Upper lobe of right lung (tissue), 1 donor: ENCODE results near the gene GARS1. TPM values are rescaled to one million over a fixed set of nuclear protein-coding genes. Genes with fewer than 3 reads are reported as not detected.
"Not testable (repeated sequence)": the region's sequence is repeated elsewhere in the genome, so short reads cannot be mapped to it uniquely, and the experiment has no call there.

Source experiments
- ATAC-seq: fragments of 200-7000 bp; cut with Tn5 transposase; one replicate; pipeline ENCODE4 v1.9.1; 2020; ENCODE audit warnings: mild to moderate bottlenecking, moderate library complexity
- DNase-seq: peaks from one replicate; pipeline ENCODE4 v3.0.0-alpha.2; 2020
- H3K27ac ChIP-seq: fragments of 200-600 bp; one replicate; pipeline ENCODE4 v1.8.0; 2022
- H3K27me3 ChIP-seq: fragments of 200-600 bp; one replicate; pipeline ENCODE4 v1.8.0; 2022; ENCODE audit warnings: mild to moderate bottlenecking
- H3K36me3 ChIP-seq: fragments of 200-600 bp; one replicate; pipeline ENCODE4 v1.8.0; 2022
- H3K4me1 ChIP-seq: fragments of 200-600 bp; one replicate; pipeline ENCODE4 v1.8.0; 2022
- H3K4me3 ChIP-seq: fragments of 200-600 bp; one replicate; pipeline ENCODE4 v1.8.0; 2022; ENCODE audit warnings: mild to moderate bottlenecking
- H3K9me3 ChIP-seq: fragments of 200-600 bp; one replicate; pipeline ENCODE4 v1.8.0; 2022
- CTCF ChIP-seq: fragments of 200-600 bp; IDR thresholded peaks from one replicate; pipeline ENCODE4 v1.8.0; 2022; ENCODE audit warnings: antibody characterized with exemption
- intact Hi-C: fragments of 100-400 bp; cut with DNase I; formaldehyde crosslinking; loops from one replicate; pipeline ENCODE4 v1.11.0; 2022
- total RNA-seq: library from RNA; stranded (reverse); fragmentation: NEBNext Ultra II Directional; extraction: Animal tissue kit (Norgen Biotek cat#: 25700); gene quantifications from one replicate; pipeline ENCODE4 v1.2.1, GENCODE V29; 2021
- donor health status: DM: no; HTN: yes; CAD: no; lungs with severe emphysema.

Gene GARS1
- total RNA-seq, 1 donor from 2014 or later, result 68.4 TPM

- ATAC-seq (no peak), DNase-seq (no peak)
- H3K27ac ChIP-seq, result no peak overlapping the region
- no peak for TF ChIP-seq CTCF
- intact Hi-C loops, result no loop called here
- H3K36me3 ChIP-seq, result peaks cover 45% of the 10 kb centered on the region
- H3K9me3 ChIP-seq, result no peaks in the 10 kb centered on the region
- no peaks in the 10 kb centered on the region for H3K4me1 ChIP-seq
- no peak overlapping the region for H3K4me3 ChIP-seq
- H3K27me3 ChIP-seq, result no peaks in the 10 kb centered on the region
These were observed 11.5 kb upstream of the GARS1 start for GRCh38 chr7:30583181-30583580.

- intact Hi-C loops, result no loop called here
- H3K4me3 ChIP-seq, result no peak overlapping the region
- TF ChIP-seq CTCF, result no peak
- no peak overlapping the region for H3K27ac ChIP-seq
- no peaks in the 10 kb centered on the region for H3K9me3 ChIP-seq
- H3K36me3 ChIP-seq, result peaks cover 36% of the 10 kb centered on the region
- DNase-seq, result no peak
- no peaks in the 10 kb centered on the region for H3K4me1 ChIP-seq
- H3K27me3 ChIP-seq, result no peaks in the 10 kb centered on the region
- no peak for ATAC-seq
These were observed 10.3 kb upstream of the GARS1 start for GRCh38 chr7:30584415-30584814.

GRCh38 chr7:30584965-30585364 lies 9.7 kb upstream of the GARS1 start:
- Histone ChIP-seq H3K9me3 (no peaks in the 10 kb centered on the region), H3K4me3 (no peak overlapping the region), H3K4me1 (no peaks in the 10 kb centered on the region), H3K27me3 (no peaks in the 10 kb centered on the region), H3K27ac (no peak overlapping the region), H3K36me3 (peaks cover 32% of the 10 kb centered on the region)
- DNase-seq (no peak), ATAC-seq (peak; percentile 33)
- no peak for TF ChIP-seq CTCF
- intact Hi-C loops, result no loop called here

- Histone ChIP-seq H3K27ac (no peak overlapping the region), H3K9me3 (no peaks in the 10 kb centered on the region), H3K4me1 (no peaks in the 10 kb centered on the region), H3K4me3 (no peak overlapping the region), H3K36me3 (peaks cover 32% of the 10 kb centered on the region), H3K27me3 (no peaks in the 10 kb centered on the region)
- intact Hi-C loops, result no loop called here
- DNase-seq (no peak), ATAC-seq (no peak)
- no peak for TF ChIP-seq CTCF
These were observed 9.0 kb upstream of the GARS1 start for GRCh38 chr7:30585675-30586074.

- peaks cover 25% of the 10 kb centered on the region for H3K36me3 ChIP-seq
- H3K4me3 ChIP-seq, H3K4me1 ChIP-seq, H3K27me3 ChIP-seq, ATAC-seq, intact Hi-C loops, DNase-seq, H3K9me3 ChIP-seq, H3K27ac ChIP-seq: not testable (repeated sequence)
These were observed 7.1 kb upstream of the GARS1 start for GRCh38 chr7:30587547-30587946.

GRCh38 chr7:30589111-30589510 lies 5.6 kb upstream of the GARS1 start:
- no peak for ATAC-seq
- TF ChIP-seq CTCF, result no peak
- no peaks in the 10 kb centered on the region for H3K27me3 ChIP-seq
- peaks cover 9% of the 10 kb centered on the region for H3K4me1 ChIP-seq
- no peak for DNase-seq
- intact Hi-C loops, result no loop called here
- H3K9me3 ChIP-seq, result no peaks in the 10 kb centered on the region
- peaks cover 11% of the 10 kb centered on the region for H3K36me3 ChIP-seq
- H3K27ac ChIP-seq, result no peak overlapping the region
- H3K4me3 ChIP-seq, result no peak overlapping the region
